ENCODE results near the gene GPSM3. TPM values are rescaled to one million over a fixed set of nuclear protein-coding genes. Genes with fewer than 3 reads are reported as not detected.

The GPSM3 gene
- total RNA-seq, 1 donor from 2014 or later: 49.0 TPM

DNA sequence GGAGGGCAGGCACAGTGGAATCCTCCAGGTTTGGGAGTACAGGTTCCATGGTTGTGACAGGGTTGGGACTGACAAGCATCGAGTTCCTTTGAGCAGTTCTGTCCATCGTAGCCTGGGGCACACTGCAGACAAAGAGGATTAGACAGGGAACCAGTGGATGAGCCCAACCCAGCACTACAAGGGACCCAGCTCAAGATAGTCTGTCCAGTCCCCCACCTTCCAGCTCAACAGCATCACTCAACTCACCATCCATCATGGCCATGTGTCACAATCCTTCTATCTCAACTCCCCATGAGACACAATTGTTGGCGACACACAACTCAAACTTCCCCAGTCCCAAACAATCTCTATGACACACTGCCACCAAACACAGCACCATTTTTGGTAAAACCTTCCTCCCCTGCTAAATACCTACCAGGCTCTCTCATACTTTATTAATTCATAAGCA is 11.8 kb upstream of the GPSM3 start:
- Mint-ChIP-seq H3K27ac (ENCODE audit: unreplicated experiment) (peak overlapping the region; percentile 26), H3K4me3 (ENCODE audit: unreplicated experiment) (peak overlapping the region; percentile 12), H3K4me1 (ENCODE audit: unreplicated experiment) (peaks cover 6% of the 10 kb centered on the region)

DNA sequence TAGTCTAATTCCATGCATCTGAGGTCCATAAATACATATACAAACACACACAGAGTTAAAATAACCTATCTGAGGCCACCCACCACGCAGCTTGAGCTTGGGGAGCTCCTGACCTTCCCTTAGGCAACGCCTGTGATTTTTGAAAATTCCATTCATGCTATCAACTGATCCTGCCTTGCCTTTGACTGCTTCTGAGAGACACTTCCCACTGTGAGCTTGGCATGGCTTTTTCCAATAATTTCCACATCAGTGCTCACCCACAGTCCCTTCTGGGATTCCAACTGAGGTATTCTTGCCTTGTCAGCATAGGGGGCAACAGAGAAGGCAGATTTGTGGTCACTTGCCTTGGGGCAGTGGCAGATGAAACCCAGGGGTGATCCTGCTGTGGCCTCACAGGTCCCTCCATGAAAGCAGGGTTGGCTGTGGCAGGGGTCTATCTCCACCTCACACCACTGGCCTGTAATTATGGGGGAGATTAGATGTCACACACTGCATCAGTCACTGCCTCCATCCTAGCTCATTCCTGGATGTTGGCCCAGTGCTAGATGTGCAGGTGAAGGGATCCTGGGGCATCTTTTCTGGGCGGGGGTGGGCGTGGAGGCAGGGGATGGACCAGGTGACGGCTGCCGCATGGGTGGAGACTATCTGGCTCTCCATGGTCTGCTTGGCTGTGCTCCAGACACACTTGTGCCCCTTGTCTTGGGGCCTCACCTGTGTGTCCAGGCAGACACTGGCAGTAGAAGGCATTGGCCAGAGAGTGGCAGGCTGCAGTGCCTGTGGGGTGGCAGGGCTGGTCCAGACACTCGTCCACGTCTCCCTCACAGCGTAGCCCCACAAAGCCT is 11.2 kb upstream of the GPSM3 start:
- Mint-ChIP-seq H3K4me3 (ENCODE audit: unreplicated experiment) (peak overlapping the region; percentile 75), H3K36me3 (ENCODE audit: low read depth, unreplicated experiment) (peaks cover 36% of the 10 kb centered on the region), H3K27ac (ENCODE audit: unreplicated experiment) (no peak overlapping the region), H3K27me3 (ENCODE audit: unreplicated experiment) (peaks cover 1% of the 10 kb centered on the region), H3K9me3 (ENCODE audit: unreplicated experiment) (no peaks in the 10 kb centered on the region), H3K4me1 (ENCODE audit: unreplicated experiment) (peaks cover 8% of the 10 kb centered on the region)
- no peak for DNase-seq (ENCODE audit: low spot score)
- TF ChIP-seq, protein P1, sequence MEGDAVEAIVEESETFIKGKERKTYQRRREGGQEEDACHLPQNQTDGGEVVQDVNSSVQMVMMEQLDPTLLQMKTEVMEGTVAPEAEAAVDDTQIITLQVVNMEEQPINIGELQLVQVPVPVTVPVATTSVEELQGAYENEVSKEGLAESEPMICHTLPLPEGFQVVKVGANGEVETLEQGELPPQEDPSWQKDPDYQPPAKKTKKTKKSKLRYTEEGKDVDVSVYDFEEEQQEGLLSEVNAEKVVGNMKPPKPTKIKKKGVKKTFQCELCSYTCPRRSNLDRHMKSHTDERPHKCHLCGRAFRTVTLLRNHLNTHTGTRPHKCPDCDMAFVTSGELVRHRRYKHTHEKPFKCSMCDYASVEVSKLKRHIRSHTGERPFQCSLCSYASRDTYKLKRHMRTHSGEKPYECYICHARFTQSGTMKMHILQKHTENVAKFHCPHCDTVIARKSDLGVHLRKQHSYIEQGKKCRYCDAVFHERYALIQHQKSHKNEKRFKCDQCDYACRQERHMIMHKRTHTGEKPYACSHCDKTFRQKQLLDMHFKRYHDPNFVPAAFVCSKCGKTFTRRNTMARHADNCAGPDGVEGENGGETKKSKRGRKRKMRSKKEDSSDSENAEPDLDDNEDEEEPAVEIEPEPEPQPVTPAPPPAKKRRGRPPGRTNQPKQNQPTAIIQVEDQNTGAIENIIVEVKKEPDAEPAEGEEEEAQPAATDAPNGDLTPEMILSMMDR (IDR thresholded peaks at IDR 0.05; ENCODE audit: unreplicated experiment): no peak

More for the DNA sequence above, 11.8 kb upstream of the GPSM3 start:
- peaks cover 2% of the 10 kb centered on the region for H3K27me3 Mint-ChIP-seq (ENCODE audit: unreplicated experiment)
- no peaks in the 10 kb centered on the region for H3K9me3 Mint-ChIP-seq (ENCODE audit: unreplicated experiment)
- H3K36me3 Mint-ChIP-seq (ENCODE audit: low read depth, unreplicated experiment): peaks cover 43% of the 10 kb centered on the region
- DNase-seq (ENCODE audit: low spot score): no peak
- TF ChIP-seq, protein P1 (IDR thresholded peaks at IDR 0.05; ENCODE audit: unreplicated experiment): no peak

DNA sequence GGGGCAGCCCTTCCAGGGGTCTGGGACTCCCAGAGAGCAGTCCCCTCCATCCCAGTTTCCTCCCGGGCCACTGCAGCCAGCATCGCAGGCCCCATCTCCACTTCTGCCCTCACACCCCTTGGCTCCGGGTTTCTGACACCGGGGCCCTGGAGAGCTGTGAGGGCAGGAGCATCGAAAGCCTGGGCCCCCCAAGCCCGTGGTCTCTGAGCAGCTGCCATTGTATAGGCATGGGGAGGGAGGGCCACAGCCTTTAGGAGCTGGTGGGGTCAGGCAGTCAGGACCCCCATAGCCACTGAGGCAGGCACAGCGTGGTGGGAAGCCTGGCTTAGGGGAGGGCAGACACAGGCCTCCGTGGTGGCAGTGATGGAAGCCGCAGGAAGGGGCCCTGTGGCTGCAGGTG is 9.7 kb upstream of the GPSM3 start:
- H3K27ac Mint-ChIP-seq (ENCODE audit: unreplicated experiment): no peak overlapping the region
- H3K9me3 Mint-ChIP-seq (ENCODE audit: unreplicated experiment): no peaks in the 10 kb centered on the region
- no peak overlapping the region for H3K4me3 Mint-ChIP-seq (ENCODE audit: unreplicated experiment)
- peaks cover 1% of the 10 kb centered on the region for H3K27me3 Mint-ChIP-seq (ENCODE audit: unreplicated experiment)
- TF ChIP-seq, protein P1 (IDR thresholded peaks at IDR 0.05; ENCODE audit: unreplicated experiment): no peak
- no peak for DNase-seq (ENCODE audit: low spot score)
- H3K36me3 Mint-ChIP-seq (ENCODE audit: low read depth, unreplicated experiment): peaks cover 26% of the 10 kb centered on the region
- H3K4me1 Mint-ChIP-seq (ENCODE audit: unreplicated experiment): peaks cover 16% of the 10 kb centered on the region

DNA sequence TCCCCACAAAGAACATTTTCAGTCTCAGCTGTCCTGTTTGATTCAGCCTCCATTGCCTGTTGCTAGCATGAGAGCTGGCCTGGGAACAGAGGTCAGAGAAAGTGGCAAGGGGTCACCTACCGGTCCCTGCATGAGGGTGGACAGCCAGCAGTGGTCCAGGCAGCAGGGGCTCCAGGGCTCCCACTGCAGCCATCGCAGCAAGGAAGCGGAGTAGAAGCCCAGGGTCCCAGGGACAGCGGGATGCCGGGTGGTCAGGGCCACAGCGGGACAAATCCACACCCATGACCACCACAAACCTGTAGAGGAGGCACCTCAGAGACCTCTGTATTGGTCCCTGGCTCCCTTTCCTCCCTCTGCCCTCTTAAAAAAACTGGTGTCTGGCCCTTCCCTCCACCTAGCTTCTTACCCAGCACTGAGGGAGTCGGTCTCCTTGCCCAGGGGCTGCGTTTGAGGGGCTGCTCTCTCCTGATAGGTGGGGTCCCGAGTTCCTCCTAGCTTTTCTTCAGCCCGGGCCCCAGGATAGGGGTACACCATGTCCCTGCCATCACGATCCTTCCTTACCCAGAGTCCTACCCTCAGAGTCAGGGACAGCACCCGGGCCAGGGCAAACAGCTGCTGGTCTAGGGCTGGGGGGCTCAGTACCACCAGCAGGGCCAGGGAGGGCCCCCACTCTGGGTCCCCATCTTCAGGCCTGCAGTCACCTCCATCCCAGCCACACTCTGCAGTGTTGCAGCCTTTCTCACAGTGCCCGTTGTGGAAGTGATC is 8.4 kb upstream of the GPSM3 start:
- H3K27ac Mint-ChIP-seq (ENCODE audit: unreplicated experiment): no peak overlapping the region
- no peak for DNase-seq (ENCODE audit: low spot score)
- TF ChIP-seq, protein P1 (IDR thresholded peaks at IDR 0.05; ENCODE audit: unreplicated experiment): no peak
- H3K4me3 Mint-ChIP-seq (ENCODE audit: unreplicated experiment): no peak overlapping the region
- H3K4me1 Mint-ChIP-seq (ENCODE audit: unreplicated experiment): peaks cover 23% of the 10 kb centered on the region
- peaks cover 5% of the 10 kb centered on the region for H3K27me3 Mint-ChIP-seq (ENCODE audit: unreplicated experiment)
- H3K9me3 Mint-ChIP-seq (ENCODE audit: unreplicated experiment): no peaks in the 10 kb centered on the region
- peaks cover 18% of the 10 kb centered on the region for H3K36me3 Mint-ChIP-seq (ENCODE audit: low read depth, unreplicated experiment)

Data from endothelial cell (in vitro differentiated cells).